K562 (cell line): ENCODE results near the gene CD6. TPM values are rescaled to one million over a fixed set of nuclear protein-coding genes. Genes with fewer than 3 reads are reported as not detected.

Experiments
- ATAC-seq: fragments of 200-7000 bp; cut with Tn5 transposase; 3 replicates; pipeline ENCODE4 v1.9.1; 2020; ENCODE audit warnings: moderate library complexity
- BruUV-seq: library from RNA; stranded (reverse); fragments of 400-500 nt; replicated peaks from 2 replicates; lab custom pipeline; 2021; lab: Mats Ljungman, UMichigan
- CTCF ChIA-PET: fragments of 300-600 bp; formaldehyde crosslinking; extraction: SDS; loops from one replicate; lab custom pipeline; 2021; ENCODE audit warnings: low intra/inter-chr PET ratio; lab: Yijun Ruan, JAX
- POLR2A ChIA-PET: fragments of 300-600, 350-650 bp; sonication (Branson Sonifier 250); formaldehyde crosslinking; extraction: SDS; loops from one replicate; lab custom pipeline; 2021; ENCODE audit warnings: antibody characterized with exemption, inconsistent platforms; lab: Yijun Ruan, JAX
- DNase-seq, 4 experiments: peaks; one replicate each; pipeline versions ENCODE4 v3.0.0 to v3.0.0-alpha.2; 2011 to 2018; ENCODE audit warnings: low spot score in 3 of 4, mixed read lengths in 3 of 4; ENCODE audit errors: extremely low read depth in 1 of 4
- FAIRE-seq: peaks from 2 replicates; lab custom pipeline; 2011; peaks lifted over from hg19 to GRCh38; lab: Jason Lieb, UNC
- H2AFZ ChIP-seq: 2 replicates; pipeline ENCODE4 v1.6.0; 2011; ENCODE audit warnings: low read depth, low read length, control low read depth, inconsistent platforms
- H3K27ac ChIP-seq: fragments of 200-600 bp; 3 replicates; pipeline ENCODE4 v1.8.0; 2011; ENCODE audit warnings: low read depth, mild to moderate bottlenecking, control low read depth, inconsistent platforms, low read length, moderate library complexity, mixed read lengths; ENCODE audit errors: extremely low read depth
- H3K27me3 ChIP-seq, 2 experiments: fragments of 300-600 bp in 1 of 2; 2 replicates in 1 of 2; 3 replicates in 1 of 2; pipeline versions ENCODE4 v1.6.0 to v1.8.0; 2011; ENCODE audit warnings: inconsistent platforms in 2 of 2, low read length in 2 of 2, mild to moderate bottlenecking in 1 of 2, mixed read lengths in 1 of 2, moderate library complexity in 1 of 2; ENCODE audit not compliant: control insufficient read depth in 2 of 2, insufficient read depth in 2 of 2
- H3K36me3 ChIP-seq: fragments of 300-600 bp; 3 replicates; pipeline ENCODE4 v1.8.0; 2011; ENCODE audit warnings: mild to moderate bottlenecking, low read length, inconsistent platforms; ENCODE audit not compliant: control insufficient read depth, insufficient read depth
- H3K4me1 ChIP-seq, 2 experiments: fragments of 200-600 bp in 1 of 2; replicated peaks in 1 of 2; 2 replicates in 1 of 2; 3 replicates in 1 of 2; pipeline versions ENCODE4 v1.5.1 to v1.8.0; 2011; ENCODE audit warnings: inconsistent platforms in 2 of 2, low read length in 2 of 2, mild to moderate bottlenecking in 1 of 2, mixed read lengths in 1 of 2, moderate library complexity in 1 of 2; ENCODE audit not compliant: control insufficient read depth in 2 of 2, insufficient read depth in 2 of 2
- H3K4me2 ChIP-seq: 2 replicates; pipeline ENCODE4 v1.6.1; 2011; ENCODE audit warnings: low read length, control low read depth, inconsistent platforms, mixed read lengths; ENCODE audit not compliant: insufficient read depth
- H3K4me3 ChIP-seq: fragments of 200-600 bp; sonication (generic), shearing (Covaris generic); 2 replicates; pipeline ENCODE4 v1.5.1; 2016; ENCODE audit warnings: control low read depth, inconsistent platforms
- H3K79me2 ChIP-seq: fragments of 200-600 bp; 3 replicates; pipeline ENCODE4 v1.8.0; 2011; ENCODE audit warnings: low read length, inconsistent platforms; ENCODE audit not compliant: control insufficient read depth, insufficient read depth
- H3K9ac ChIP-seq, 2 experiments: 2 replicates each; pipeline versions ENCODE4 v1.6.0 to v1.6.1; 2011; ENCODE audit warnings: low read depth in 2 of 2, low read length in 2 of 2, control low read depth in 1 of 2, inconsistent platforms in 1 of 2, mild to moderate bottlenecking in 1 of 2, mixed read lengths in 1 of 2; ENCODE audit not compliant: insufficient read depth in 1 of 2
- H3K9me1 ChIP-seq: one replicate; pipeline ENCODE4 v1.6.0; 2011; ENCODE audit warnings: inconsistent platforms, mild to moderate bottlenecking, low read length, moderate library complexity; ENCODE audit not compliant: control insufficient read depth, insufficient read depth
- H3K9me3 ChIP-seq: replicated peaks from 2 replicates; pipeline ENCODE4 v1.5.1; 2011; ENCODE audit warnings: low read depth, low read length, inconsistent platforms; ENCODE audit not compliant: control insufficient read depth, insufficient read depth
- H4K20me1 ChIP-seq: replicated peaks from 2 replicates; pipeline ENCODE4 v1.6.1; 2011; ENCODE audit warnings: low read length, inconsistent platforms, mixed read lengths; ENCODE audit not compliant: control insufficient read depth, insufficient read depth
- ARID2 ChIP-seq: fragments of 450-650 bp; IDR thresholded peaks from 2 replicates; pipeline ENCODE4 v1.6.1; 2017; ENCODE audit warnings: antibody characterized with exemption, mild to moderate bottlenecking
- ASH1L ChIP-seq: fragments of 450-650 bp; IDR thresholded peaks from 2 replicates; pipeline ENCODE4 v1.6.1; 2018; ENCODE audit warnings: borderline replicate concordance, mild to moderate bottlenecking, low read depth; ENCODE audit not compliant: partially characterized antibody
- BRF1 ChIP-seq: IDR thresholded peaks from 3 replicates; pipeline ENCODE4 v1.6.1; 2011; ENCODE audit warnings: borderline replicate concordance, mild to moderate bottlenecking; ENCODE audit not compliant: insufficient read length; ENCODE audit errors: extremely low read depth
- HNRNPK ChIP-seq: fragments of 200-400 bp; formaldehyde crosslinking; IDR thresholded peaks from one replicate; pipeline ENCODE4 v1.6.1; 2018; ENCODE audit warnings: mild to moderate bottlenecking, low read depth, low read length; ENCODE audit not compliant: poor library complexity, severe bottlenecking
- KLF16 ChIP-seq: IDR thresholded peaks from 2 replicates; pipeline ENCODE4 v1.6.1; 2016; ENCODE audit warnings: antibody characterized with exemption
- MTA2 ChIP-seq: fragments of 450-650 bp; IDR thresholded peaks from 2 replicates; pipeline ENCODE4 v1.6.1; 2016; ENCODE audit warnings: low read depth
- MTA3 ChIP-seq: fragments of 450-650 bp; formaldehyde crosslinking; IDR thresholded peaks from 2 replicates; pipeline ENCODE4 v1.6.1; 2017; ENCODE audit warnings: mild to moderate bottlenecking, borderline replicate concordance
- NBN ChIP-seq: fragments of 450-650 bp; IDR thresholded peaks from 2 replicates; pipeline ENCODE4 v1.6.1; 2016; ENCODE audit warnings: low read depth, mild to moderate bottlenecking
- NONO ChIP-seq, 2 experiments: fragments of 200-400 bp in 1 of 2; fragments of 450-650 bp in 1 of 2; formaldehyde crosslinking in 1 of 2; IDR thresholded peaks; 2 replicates each; pipeline ENCODE4 v1.6.1; 2017; ENCODE audit warnings: low read depth in 2 of 2, mild to moderate bottlenecking in 2 of 2, moderate library complexity in 2 of 2, low read length in 1 of 2
- NR2C1 ChIP-seq, 2 experiments: fragments of 450-650 bp; IDR thresholded peaks; 2 replicates each; pipeline ENCODE4 v1.6.1; 2017; ENCODE audit warnings: mild to moderate bottlenecking in 2 of 2, antibody characterized with exemption in 1 of 2, inconsistent platforms in 1 of 2, missing compliant biosample characterization in 1 of 2, missing genetic modification characterization in 1 of 2
- PCBP1 ChIP-seq: fragments of 200-400 bp; formaldehyde crosslinking; IDR thresholded peaks from 2 replicates; pipeline ENCODE4 v1.6.1; 2018; ENCODE audit warnings: mild to moderate bottlenecking, low read depth, low read length; ENCODE audit not compliant: poor library complexity, severe bottlenecking
- PHF8 ChIP-seq: fragments of 200-600 bp; sonication (generic); IDR thresholded peaks from 2 replicates; pipeline ENCODE4 v1.6.1; 2012; ENCODE audit warnings: mixed run types, mild to moderate bottlenecking, inconsistent platforms, low read length, moderate library complexity, borderline replicate concordance
- PURB ChIP-seq: sonication (generic); formaldehyde crosslinking; IDR thresholded peaks from 2 replicates; pipeline ENCODE4 v1.9.0; 2021; ENCODE audit warnings: low read depth, mild to moderate bottlenecking, missing genetic modification reagents
- SMAD1 ChIP-seq: fragments of 150-350 bp; IDR thresholded peaks from 2 replicates; pipeline ENCODE4 v1.6.1; 2014; ENCODE audit warnings: low read length, low read depth; ENCODE audit not compliant: partially characterized antibody
- TRIM24 ChIP-seq, 2 experiments: fragments of 450-650 bp; IDR thresholded peaks; 2 replicates each; pipeline ENCODE4 v1.6.1; 2016
- ZFPM2 ChIP-seq: fragments of 250-450 bp; sonication (Bioruptor Pico); IDR thresholded peaks from 2 replicates; pipeline ENCODE4 v1.5.1; 2022; ENCODE audit warnings: mild to moderate bottlenecking
- ZNF133 ChIP-seq: fragments of 250-450 bp; sonication (Bioruptor Pico); IDR thresholded peaks from 2 replicates; pipeline ENCODE4 v1.4.0; 2020; ENCODE audit warnings: mild to moderate bottlenecking
- ZNF184 ChIP-seq: sonication (generic); formaldehyde crosslinking; IDR thresholded peaks from 2 replicates; pipeline ENCODE4 v1.5.0; 2020; ENCODE audit warnings: missing genetic modification reagents
- WGBS: fragments of 100-300 bp; shearing (Covaris generic); methylation state at CpG from one replicate; pipeline ENCODE4 v1.1.6; 2016; ENCODE audit warnings: low coverage, mixed read lengths; ENCODE audit not compliant: insufficient coverage; ENCODE audit errors: missing lambda C conversion rate; 5-methylcytosine and 5-hydroxymethylcytosine counted together
- in situ Hi-C: fragments of 300-500 bp; cut with MboI; formaldehyde crosslinking; loops from 4 replicates; pipeline ENCODE4 v1.15.0; 2018; ENCODE audit warnings: inconsistent platforms, mixed read lengths
- intact Hi-C: fragments of 100-400 bp; cut with micrococcal nuclease; formaldehyde crosslinking; loops from 2 replicates; pipeline ENCODE4 v1.14.2; 2022
- polyA plus RNA-seq, 8 experiments: library from polyadenylated mRNA; depleted of rRNA in 4 of 8; stranded (reverse) in 5 of 8; unstranded in 3 of 8; fragments of >200 nt; fragmentation: Nextera tagmentation in 2 of 8; fragmentation: Illumina TruSeq in 1 of 8; extraction: Ambion mirVana in 2 of 8; extraction: Trizol in 1 of 8; gene quantifications; 2 replicates each; pipeline versions ENCODE4 v1.2.1 to v1.2.3, GENCODE V29; 2011 to 2014; ENCODE audit warnings: inconsistent platforms in 1 of 8, missing spikeins in 1 of 8
- total RNA-seq, 7 experiments: library from RNA; depleted of rRNA in 6 of 7; stranded (reverse); fragments of >200 nt in 6 of 7; fragmentation: Illumina TruSeq in 2 of 7; extraction: Trizol in 2 of 7; gene quantifications; 2 replicates each; pipeline versions ENCODE4 v1.2.1 to v1.2.3, GENCODE V29; 2011 to 2021; ENCODE audit warnings: low replicate concordance in 1 of 7
- TF ChIP-seq, protein P1 (sequence below): sonication (generic); formaldehyde crosslinking; IDR thresholded peaks from 2 replicates; pipeline ENCODE4 v1.8.0; 2023; ENCODE audit warnings: mild to moderate bottlenecking, missing genetic modification reagents

The CD6 gene
- total and polyA plus RNA-seq, 9 of the 15 experiments (the other 6 are each of a cell fraction or from before 2014, with no cell fraction given) = 0.84 TPM; not detected in 8

DNA sequence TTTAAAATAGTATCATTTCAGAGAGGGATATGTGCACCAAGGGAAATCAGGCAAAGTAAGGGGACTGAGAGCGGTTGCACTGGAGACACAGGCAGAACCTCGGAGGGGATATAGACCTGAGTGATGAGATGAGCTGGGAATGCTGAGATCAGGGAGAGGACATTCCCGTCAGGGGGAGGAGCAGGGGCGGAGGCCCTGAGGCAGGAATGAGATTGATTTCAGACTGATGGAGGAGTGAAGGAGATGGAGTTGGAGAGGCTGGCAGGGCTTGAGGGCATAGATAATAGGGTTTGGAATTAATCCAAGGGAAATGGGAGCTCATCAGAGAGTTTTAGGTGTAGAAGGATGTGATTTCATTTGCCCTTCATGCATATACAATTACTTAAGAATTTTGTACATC is 13.2 kb downstream of the CD6 start:
- Histone ChIP-seq H3K9me3 (no peaks in the 10 kb centered on the region), H3K9ac (no peak overlapping the region), H3K36me3 (no peaks in the 10 kb centered on the region), H3K27me3 (peaks cover 49 to 77% of the 10 kb centered on the region in 2 experiments), H3K4me3 (no peak overlapping the region), H3K4me2 (no peak overlapping the region), H3K4me1 (no peaks in the 10 kb centered on the region), H3K9me1 (no peaks in the 10 kb centered on the region), H3K79me2 (no peaks in the 10 kb centered on the region), H3K27ac (no peak overlapping the region), H4K20me1 (0 out of 2 replicates have a peak, but pooled peaks cover 3% of the 10 kb centered on the region), H2AFZ (no peak overlapping the region)
- no peak for ATAC-seq
- no peak for DNase-seq
- in situ Hi-C loops = no loop called here
- ChIA-PET POLR2A (interaction anchor here (0.8 kb wide), 1 partner anchor 10 kb away, joined by 3 read pairs; no protein-coding TSS in a partner anchor), CTCF (no interaction called here)
- TF ChIP-seq BRF1 = no peak
- no peak for TF ChIP-seq ZFPM2 (CRISPR knock-in tag)
- no peak for TF ChIP-seq ASH1L
- no peak for TF ChIP-seq ZNF133 (CRISPR knock-in tag)
- TF ChIP-seq, protein P1, sequence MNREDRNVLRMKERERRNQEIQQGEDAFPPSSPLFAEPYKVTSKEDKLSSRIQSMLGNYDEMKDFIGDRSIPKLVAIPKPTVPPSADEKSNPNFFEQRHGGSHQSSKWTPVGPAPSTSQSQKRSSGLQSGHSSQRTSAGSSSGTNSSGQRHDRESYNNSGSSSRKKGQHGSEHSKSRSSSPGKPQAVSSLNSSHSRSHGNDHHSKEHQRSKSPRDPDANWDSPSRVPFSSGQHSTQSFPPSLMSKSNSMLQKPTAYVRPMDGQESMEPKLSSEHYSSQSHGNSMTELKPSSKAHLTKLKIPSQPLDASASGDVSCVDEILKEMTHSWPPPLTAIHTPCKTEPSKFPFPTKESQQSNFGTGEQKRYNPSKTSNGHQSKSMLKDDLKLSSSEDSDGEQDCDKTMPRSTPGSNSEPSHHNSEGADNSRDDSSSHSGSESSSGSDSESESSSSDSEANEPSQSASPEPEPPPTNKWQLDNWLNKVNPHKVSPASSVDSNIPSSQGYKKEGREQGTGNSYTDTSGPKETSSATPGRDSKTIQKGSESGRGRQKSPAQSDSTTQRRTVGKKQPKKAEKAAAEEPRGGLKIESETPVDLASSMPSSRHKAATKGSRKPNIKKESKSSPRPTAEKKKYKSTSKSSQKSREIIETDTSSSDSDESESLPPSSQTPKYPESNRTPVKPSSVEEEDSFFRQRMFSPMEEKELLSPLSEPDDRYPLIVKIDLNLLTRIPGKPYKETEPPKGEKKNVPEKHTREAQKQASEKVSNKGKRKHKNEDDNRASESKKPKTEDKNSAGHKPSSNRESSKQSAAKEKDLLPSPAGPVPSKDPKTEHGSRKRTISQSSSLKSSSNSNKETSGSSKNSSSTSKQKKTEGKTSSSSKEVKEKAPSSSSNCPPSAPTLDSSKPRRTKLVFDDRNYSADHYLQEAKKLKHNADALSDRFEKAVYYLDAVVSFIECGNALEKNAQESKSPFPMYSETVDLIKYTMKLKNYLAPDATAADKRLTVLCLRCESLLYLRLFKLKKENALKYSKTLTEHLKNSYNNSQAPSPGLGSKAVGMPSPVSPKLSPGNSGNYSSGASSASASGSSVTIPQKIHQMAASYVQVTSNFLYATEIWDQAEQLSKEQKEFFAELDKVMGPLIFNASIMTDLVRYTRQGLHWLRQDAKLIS (CRISPR knock-in tag) = no peak
- no peak for TF ChIP-seq MTA2
- no peak for TF ChIP-seq TRIM24 (IDR thresholded peaks at IDR 0.05)
- TF ChIP-seq ZNF184 (CRISPR knock-in tag) = no peak
- no peak for TF ChIP-seq PURB (CRISPR knock-in tag)
- TF ChIP-seq SMAD1 = no peak
- TF ChIP-seq NBN = no peak
- no peak for TF ChIP-seq PHF8
- TF ChIP-seq NR2C1 (IDR thresholded peaks at IDR 0.05) = no peak
- TF ChIP-seq NR2C1 (tag; IDR thresholded peaks at IDR 0.05) = no peak
- no peak for TF ChIP-seq PCBP1
- no peak for TF ChIP-seq KLF16
- no peak for TF ChIP-seq NONO (IDR thresholded peaks at IDR 0.05; ENCODE audit: low read depth in 2 of 2, low read length in 1 of 2)
- TF ChIP-seq ARID2 = no peak
- no peak for TF ChIP-seq HNRNPK
- TF ChIP-seq MTA3 = no peak
- no peak for FAIRE-seq
- 0% methylated on average over 4 of the region's 4 CpGs for WGBS
- no TSS peak for BruUV-seq
- intact Hi-C loops = no loop called here
